Middle frontal gyrus (tissue), 1 donor: ENCODE measurements around the gene CD300A.

Source experiments
- DNase-seq: peaks from one replicate; pipeline ENCODE4 v3.0.0-alpha.2; 2015; ENCODE audit warnings: low spot score; ENCODE audit errors: extremely low spot score

The CD300A gene

DNA sequence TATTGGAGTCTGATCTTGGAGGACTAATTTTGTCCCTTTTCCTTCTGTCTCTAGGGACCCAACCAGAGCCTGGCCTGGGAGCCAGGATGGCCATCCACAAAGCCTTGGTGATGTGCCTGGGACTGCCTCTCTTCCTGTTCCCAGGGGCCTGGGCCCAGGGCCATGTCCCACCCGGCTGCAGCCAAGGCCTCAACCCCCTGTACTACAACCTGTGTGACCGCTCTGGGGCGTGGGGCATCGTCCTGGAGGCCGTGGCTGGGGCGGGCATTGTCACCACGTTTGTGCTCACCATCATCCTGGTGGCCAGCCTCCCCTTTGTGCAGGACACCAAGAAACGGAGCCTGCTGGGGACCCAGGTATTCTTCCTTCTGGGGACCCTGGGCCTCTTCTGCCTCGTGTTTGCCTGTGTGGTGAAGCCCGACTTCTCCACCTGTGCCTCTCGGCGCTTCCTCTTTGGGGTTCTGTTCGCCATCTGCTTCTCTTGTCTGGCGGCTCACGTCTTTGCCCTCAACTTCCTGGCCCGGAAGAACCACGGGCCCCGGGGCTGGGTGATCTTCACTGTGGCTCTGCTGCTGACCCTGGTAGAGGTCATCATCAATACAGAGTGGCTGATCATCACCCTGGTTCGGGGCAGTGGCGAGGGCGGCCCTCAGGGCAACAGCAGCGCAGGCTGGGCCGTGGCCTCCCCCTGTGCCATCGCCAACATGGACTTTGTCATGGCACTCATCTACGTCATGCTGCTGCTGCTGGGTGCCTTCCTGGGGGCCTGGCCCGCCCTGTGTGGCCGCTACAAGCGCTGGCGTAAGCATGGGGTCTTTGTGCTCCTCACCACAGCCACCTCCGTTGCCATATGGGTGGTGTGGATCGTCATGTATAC is 26.5 kb upstream of the CD300A start:
- no peak for DNase-seq

DNA sequence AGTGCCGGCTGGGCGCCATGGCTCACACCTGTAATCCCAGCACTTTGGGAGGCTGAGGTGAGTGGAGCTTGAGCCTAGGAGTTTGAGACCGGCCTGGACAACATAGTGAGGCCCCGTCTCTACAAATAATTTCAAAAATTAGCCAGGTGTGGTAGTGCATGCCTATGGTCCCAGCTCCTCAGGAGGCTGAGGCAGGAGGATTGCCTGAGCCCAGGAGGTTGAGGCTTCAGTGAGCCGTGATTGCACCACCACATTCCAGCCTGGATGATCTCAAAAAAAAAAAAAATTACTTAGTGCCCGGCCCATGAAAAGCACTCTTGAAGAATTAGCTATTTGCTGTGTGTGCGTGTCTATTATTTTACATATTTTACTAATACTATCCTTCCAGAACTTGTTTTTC is 24.9 kb upstream of the CD300A start:
- DNase-seq, result no peak

DNA sequence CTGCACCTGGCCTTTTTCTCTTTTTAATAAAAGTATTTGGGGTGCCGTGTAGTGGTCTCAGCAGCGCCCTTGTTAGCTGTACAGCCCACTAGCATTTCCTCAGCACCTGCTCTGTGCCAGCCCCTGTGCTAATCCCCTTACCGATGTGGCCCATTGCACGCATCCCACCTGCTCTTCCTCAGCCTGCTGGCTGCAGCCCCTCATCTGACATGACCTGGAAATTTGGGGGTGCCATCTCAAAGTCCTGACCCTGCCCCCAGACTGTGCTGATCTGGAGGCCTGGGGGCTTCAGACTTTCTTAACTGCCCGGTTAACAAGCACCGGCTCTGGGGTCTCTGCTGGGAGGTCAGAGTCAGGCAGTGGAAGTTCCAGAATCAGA is 24.2 kb upstream of the CD300A start:
- no peak for DNase-seq

DNA sequence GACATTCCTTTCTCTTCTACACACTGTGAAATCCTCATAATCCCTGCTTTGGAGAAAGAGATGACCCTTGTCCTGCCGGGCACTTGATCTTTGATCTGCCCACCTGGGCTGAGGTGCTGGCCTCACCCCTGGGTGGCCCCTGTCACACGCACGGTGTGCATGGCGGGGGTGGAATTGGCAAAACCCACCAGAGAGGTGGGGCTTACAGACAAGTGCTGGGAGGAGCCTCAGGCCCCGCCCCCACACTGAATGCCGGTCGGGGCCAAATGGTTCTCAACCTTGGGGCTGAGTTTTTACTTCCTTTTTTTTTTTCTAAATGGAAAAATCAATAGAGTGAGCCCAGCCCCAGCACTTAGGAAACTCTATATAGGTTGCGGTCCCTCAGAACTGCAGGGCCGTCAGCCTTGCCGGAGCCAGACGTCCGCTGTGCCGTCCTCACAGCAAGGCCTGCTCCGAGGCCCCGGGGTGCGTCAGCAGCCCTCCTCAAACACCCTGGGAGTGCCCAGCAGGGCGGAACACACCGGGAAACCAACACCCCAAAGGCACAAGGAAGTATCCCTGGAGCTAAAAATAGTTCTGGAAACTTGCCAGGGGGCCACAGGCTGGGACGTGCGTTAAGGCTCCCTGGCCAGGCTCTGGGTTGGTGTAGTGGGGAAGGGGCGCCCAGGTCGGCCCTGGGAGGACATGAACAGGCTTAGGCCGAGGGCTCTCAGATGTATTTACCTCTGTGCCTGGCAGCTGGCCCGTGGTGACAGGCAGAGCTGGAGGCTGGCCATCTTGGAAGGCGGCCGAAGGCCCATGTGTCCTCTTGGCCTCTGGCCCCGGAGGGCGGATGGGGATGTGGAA is 23.5 kb upstream of the CD300A start:
- no peak for DNase-seq

DNA sequence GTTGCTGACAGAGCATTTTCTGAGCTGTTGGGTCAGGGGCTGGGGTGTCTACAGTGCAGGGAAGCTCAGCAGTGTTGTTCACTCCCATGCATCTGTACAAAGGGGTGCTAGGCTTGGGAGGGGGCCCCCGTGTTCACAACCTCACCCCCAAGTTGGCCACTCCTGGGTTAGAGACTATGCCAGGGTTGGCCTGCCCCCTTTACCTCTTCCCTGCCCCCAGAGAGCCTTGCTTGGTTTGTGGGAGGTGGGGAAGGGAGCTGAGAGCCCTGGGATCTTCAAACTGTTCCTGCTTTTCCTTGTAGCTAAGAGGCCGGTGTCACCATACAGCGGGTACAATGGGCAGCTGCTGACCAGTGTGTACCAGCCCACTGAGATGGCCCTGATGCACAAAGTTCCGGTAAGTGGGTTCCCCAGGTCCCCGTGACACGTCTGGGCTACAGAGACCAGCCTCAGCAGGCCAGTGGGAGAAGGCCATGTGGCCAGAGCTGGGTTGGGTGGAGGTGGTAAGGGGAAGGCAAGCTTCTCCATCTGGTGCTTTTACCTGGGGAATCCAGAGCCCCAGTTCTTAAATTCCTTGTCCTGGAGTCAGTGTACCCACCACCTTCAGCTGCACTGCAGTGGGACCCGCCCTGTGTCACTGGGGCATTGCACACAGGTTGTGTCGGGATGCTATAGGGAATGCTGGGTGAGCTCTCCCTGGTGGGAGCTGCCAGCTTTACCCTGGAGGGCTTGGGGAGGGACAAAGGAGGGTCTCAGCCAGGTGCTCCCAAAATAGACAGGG is 22.7 kb upstream of the CD300A start:
- DNase-seq, result no peak

DNA sequence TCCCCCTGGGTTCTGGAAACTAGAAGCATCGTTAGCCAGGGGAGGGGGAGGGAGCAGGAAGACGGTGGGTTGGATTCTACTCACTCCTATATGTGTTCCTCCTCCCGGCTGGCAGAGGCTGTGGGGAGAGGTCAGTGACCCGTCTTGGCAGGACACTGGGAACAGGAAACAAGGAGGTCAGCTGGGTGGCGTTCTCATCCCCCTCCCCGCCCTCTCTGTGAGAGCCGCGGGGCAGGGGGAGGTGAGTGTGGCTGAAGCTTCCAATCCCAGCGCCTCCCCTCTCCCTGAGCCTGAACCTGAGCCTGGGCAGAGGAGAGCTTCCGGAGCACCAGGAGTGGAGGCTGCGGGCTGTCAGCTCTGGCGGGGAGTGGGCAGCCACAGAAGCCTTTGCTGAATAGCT is 22.0 kb upstream of the CD300A start:
- no peak for DNase-seq

DNA sequence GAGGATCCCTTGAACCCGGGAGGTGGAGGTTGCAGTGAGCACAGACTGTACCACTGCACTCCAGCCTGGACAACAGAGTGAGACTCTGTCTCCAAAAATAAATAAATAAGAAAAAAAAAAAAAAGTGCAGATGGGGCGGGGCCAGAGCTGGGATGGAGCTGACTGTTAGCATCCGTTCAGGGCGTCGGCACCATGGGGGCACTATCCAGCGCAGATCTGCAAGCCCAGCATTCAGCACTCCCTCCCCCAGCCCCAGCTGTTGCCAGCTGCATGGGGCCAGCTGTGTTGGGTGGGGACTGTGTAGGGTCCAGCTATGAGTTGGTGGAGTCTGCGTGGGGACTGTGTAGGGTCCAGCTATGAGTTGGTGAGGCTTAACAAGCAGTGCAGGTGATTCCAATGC is 21.3 kb upstream of the CD300A start:
- no peak for DNase-seq

DNA sequence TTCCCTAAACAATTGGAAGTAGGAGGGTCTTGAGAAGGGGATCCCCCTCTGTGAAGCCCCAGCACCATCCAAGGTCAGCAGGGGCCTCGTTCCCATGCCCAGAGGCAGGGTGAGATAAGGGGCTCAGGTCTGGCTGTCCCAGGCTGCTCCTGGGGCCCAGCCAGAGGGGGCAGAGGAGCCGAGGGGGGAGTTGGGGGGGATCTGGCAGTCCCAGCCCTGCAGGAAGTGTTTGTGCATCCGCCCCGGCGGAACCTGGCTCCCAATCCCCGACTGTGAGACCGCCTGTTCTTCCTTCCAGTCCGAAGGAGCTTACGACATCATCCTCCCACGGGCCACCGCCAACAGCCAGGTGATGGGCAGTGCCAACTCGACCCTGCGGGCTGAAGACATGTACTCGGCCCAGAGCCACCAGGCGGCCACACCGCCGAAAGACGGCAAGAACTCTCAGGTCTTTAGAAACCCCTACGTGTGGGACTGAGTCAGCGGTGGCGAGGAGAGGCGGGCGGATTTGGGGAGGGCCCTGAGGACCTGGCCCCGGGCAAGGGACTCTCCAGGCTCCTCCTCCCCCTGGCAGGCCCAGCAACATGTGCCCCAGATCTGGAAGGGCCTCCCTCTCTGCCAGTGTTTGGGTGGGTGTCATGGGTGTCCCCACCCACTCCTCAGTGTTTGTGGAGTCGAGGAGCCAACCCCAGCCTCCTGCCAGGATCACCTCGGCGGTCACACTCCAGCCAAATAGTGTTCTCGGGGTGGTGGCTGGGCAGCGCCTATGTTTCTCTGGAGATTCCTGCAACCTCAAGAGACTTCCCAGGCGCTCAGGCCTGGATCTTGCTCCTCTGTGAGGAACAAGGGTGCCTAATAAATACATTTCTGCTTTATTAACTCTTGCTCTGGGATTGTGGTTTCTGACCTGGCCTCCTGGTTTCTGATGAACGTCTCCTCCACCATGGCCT is 19.6 kb upstream of the CD300A start:
- DNase-seq, result no peak

DNA sequence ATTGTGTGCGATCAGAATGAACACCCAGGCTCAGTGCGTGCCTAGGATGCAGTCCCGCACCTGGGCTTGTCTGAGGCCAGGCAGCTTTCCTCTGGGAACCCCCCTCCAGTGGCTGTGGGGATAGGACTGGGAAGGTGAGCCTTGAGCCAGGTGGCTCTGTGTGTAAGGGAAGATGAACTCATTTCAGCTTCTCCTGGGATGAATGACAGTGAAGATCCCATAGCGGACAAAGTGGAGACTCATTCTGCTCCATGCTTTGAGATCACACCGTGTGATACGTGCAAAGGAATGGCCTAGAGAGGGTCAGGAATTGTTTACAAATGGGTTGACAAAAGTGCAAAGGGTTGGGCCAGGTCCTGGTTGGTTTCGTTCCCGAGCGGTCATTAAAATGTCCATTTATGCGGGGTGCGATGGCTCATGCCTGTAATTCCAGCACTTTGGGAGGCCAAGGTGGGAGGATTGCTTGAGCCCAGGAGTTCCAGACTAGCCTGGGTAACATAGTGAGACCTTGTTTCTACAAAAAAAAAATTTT is 18.7 kb upstream of the CD300A start:
- no peak for DNase-seq

DNA sequence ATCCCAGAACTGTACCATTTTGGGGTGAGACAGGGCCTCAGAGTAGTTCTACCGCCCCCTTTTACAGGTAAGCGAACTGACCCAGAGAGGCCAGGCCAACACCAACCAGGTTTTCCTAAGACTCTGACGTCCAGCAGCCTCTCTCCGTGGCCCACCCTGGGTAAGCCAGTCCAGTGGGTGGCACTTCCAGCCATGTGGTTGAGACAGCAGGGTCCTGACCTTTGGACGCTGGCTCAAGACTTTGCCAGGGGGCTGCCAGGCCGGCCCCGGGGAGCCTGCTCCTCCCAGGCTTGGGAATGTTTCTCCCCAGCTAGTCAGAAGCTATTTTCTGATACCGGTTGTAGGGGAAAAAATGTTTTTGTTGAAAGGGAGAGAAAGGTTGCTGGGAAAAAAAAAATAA is 17.7 kb upstream of the CD300A start:
- DNase-seq, result no peak

DNA sequence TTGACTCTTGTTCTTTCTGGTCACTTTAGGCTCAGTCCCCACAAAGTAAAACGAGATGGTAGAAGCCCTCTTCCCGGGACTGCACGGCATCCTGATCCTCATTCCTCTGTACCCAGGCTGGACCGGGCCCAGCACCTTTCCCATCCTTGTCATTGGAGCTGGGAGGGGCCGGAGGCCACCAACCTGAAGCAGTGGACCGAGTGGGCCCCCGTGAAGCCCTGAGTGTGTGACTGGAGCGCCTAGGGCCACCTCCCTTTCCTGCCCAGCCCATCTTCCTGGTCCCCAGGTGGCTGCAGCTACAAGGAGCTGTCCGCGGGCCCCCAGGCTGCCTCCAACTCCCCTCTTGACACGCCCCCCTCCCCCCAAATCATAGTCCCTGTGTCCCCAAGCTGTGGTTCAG is 17.1 kb upstream of the CD300A start:
- no peak for DNase-seq

DNA sequence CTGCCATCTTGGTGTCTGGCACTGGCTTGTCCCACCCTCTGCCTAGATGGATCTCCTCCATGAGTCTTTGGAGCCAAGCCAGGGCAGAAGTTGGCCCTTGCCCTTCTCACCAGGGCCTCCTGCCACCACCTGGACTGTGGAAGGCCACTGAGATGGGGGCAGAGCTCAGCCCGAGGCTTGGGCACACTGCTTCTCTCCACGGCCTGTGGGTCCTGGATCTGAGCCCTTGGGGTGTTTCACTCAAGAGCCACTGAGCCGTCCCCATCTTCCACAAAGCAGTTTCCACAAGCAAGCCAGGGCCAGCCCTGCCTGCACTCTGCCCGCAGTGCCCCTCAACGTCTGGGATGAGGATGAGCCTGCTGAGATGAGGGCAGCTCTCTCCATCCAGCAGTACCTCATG is 16.7 kb upstream of the CD300A start:
- DNase-seq, result no peak

DNA sequence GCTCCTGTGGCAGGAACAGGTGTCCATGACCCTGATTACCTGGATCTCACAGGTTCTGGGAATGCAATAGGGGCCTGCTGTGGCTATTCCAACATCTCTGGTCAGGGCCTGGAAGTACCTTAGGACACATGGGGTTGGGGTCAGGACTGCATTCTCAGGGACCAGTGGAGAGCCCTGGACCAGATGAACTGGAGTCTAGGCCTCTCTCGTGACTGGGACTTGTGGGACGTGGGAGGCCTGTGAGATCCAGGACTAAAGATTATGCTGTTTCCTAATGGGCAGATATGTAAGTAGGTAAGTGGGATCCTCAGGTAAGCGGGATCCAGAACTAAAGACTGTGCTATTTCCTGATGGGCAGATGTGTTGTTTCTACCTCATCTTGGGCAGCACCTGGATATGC is 16.2 kb upstream of the CD300A start:
- DNase-seq, result no peak

DNA sequence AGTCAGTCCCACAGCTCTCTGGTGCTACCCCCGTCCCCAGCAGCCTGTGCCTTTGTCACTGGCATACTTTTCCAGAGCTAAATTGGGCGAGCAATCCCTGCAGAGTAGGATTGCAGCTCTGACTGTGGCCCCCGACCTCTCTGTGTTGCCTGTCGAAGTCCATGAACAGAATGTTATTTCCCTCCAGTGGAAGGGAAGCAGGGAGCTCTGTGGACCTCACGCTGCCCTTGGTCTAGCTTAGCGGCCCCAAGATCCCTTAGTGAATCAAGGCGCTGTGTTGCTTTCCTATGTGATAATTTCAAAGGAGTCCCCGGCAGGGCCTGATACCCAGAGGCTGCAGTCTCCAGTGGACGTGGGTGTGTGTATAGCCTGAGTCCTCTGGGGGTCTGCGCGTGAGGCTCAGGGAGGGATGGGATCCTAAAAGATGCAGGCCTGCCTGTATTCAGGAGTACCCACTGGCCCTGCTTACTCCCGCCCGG is 15.5 kb upstream of the CD300A start:
- DNase-seq, result no peak

DNA sequence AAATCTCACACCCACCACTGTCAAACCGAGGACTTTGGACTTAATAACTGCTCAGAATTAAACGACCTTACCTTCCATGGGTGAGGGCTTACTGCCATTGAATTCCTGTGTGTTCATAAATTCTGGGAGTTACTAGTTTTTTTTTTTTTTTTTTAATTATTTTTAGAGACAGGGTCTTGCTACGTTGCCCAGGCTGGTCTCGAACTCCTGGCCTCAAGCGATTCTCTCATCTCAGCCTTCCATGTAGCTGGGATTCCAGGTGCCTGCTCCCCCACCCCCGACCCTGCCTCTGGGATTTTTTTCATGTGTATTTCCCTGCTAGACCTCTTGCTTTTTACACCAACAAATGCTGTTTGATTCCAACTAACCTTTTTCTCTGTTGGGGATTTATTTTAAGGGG is 14.9 kb upstream of the CD300A start:
- DNase-seq, result no peak

DNA sequence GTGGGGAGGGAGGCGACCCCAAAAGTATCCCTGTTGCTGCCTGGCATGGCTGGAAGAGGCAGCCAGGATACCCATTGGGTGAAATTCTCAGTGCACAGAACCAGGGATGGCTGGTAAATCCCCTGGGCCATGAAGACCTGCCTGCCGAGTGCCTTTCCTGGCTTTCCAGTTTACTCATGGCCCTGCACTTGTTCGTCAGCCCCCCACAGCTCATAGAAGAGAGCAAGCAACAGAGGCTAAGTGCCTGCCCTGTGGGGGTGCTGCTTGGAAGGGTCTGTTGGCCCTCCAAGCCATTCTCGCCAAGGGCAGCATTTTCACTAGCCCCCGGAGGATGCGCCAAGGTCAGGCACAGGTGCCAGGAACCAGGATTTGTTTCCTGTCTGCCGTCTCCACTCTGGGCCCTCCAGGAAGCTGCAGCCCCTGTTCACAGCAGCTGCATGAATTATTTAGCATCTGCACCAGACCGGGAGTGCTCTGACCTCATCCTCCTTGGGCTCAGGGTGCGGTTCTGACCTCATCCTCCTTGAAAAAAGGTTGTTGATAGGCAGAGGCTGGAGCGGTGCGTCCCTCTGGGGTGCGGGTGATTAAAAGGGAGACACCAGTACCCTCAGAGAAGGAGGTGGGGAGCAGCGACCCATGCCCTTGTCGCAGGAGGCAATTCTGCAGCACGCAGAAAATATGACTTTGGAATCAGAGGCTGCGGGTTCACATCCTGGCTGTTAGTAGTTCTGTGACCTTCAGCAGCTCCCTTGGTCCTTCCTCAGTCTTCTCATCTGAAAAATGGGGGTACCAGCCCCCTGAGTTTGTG is 14.2 kb upstream of the CD300A start:
- no peak for DNase-seq

DNA sequence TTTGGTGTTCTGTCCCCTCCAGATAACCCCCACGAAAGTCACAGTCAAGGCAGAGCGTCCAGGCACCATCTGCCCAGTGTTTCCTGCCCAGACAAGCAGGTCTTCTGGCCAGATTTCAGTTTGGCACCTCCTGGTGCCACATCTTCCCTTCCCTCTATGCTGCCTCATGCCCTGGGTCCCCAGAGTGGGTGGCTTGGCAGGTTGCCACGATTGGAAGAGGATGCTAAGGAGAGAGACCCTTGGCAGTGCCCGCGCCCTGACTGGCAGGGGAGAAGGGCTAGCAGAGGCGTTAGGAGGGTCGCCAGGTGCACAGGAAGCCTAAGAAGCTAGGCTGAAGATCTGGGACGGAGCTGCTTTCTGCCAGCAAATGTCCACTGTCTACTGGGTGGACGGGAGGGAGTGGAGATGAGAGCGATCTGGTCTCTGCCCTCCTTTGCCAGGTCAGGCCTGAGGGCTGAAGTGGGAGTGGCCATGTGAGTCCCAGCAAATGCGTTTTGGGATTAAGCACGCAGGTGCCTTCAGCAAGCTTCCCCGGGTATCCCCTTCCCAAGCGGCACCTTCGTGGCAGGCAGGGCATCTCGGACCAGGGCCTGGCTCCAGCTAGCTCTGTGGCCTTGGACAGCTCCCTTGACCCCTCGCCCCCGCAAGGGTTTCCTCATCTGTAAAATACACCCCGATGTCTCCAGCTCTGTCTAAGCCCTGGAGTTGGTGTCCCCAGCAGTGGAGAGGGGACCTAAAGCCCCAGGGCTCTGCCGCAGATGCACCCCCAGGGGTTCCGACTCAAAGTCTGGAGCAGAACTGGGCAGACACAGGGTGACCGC is 13.4 kb upstream of the CD300A start:
- no peak for DNase-seq

DNA sequence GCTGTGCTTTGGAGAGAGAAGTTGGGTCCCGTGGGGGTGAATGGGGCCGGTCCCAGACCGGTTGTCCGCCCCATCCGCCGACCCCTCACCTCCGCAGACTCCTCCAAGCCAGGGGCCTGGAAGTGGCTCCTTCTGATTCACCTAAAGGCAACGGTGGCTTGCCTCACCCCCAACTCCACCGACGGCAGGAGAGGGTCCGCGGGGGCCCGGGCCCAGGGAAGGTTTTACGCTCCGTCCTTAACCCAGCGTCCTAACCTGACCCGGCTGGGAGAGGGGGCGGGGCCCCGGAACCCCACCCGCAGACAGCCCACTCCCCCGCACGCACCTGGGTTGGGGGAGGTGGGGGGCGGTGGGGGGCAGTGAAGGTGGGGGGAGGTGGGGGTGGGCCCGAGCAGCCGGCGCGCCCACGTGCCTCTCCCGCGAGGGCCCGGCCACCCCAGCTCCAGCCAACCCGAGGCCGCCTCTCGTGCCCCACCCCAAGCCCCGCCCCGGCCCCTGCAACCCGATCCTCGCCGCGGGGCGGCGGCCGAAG is 12.7 kb upstream of the CD300A start:
- no peak for DNase-seq
